Mucosa of descending colon (tissue), 3 donors: ENCODE results near the gene NCAPH2. TPM values are rescaled to one million over a fixed set of nuclear protein-coding genes. Genes with fewer than 3 reads are reported as not detected.

Source experiments
- ATAC-seq: fragments of 200-7000 bp; cut with Tn5 transposase; one replicate; pipeline ENCODE4 v1.9.1; 2020; ENCODE audit warnings: mild to moderate bottlenecking, moderate library complexity
- DNase-seq, 3 donors: peaks; one replicate each; pipeline ENCODE4 v3.0.0-alpha.2; 2020
- H3K36me3 ChIP-seq: fragments of 200-600 bp; one replicate; pipeline ENCODE4 v1.8.0; 2021; ENCODE audit warnings: low read depth, mild to moderate bottlenecking
- H3K4me1 ChIP-seq: fragments of 200-600 bp; one replicate; pipeline ENCODE4 v1.8.0; 2021; ENCODE audit warnings: low read depth, mild to moderate bottlenecking
- H3K4me3 ChIP-seq: fragments of 200-600 bp; one replicate; pipeline ENCODE4 v1.8.0; 2021; ENCODE audit warnings: mild to moderate bottlenecking
- H3K9me3 ChIP-seq: fragments of 200-600 bp; one replicate; pipeline ENCODE4 v1.8.0; 2021; ENCODE audit warnings: mild to moderate bottlenecking
- intact Hi-C, 2 donors: fragments of 100-400 bp; cut with DNase I in 1 of 2; cut with micrococcal nuclease in 1 of 2; formaldehyde crosslinking; loops; one replicate each; pipeline versions ENCODE4 v1.11.0 to v1.11.1; 2022; cut with DNase I, micrococcal nuclease
- total RNA-seq, 3 donors: library from RNA; stranded (reverse); fragmentation: NEBNext Ultra II Directional in 2 of 3; extraction: Animal tissue kit (Norgen Biotek cat#: 25700) in 2 of 3; gene quantifications; one replicate each; pipeline versions ENCODE4 v1.2.1 to v1.2.4, GENCODE V29; 2021 to 2023
- TF ChIP-seq, protein P1 (sequence below): fragments of 200-600 bp; IDR thresholded peaks from one replicate; pipeline ENCODE4 v1.8.0; 2022; ENCODE audit warnings: antibody characterized with exemption, mild to moderate bottlenecking
- donor health status: DM: no; HTN: no; CAD: no; lungs with moderate emphysema.
- donor health status: DM: no; HTN: no; CAD: no.
- donor health status: DM: no; HTN: yes; CAD: no.

Gene NCAPH2
- total RNA-seq, 3 donors from 2014 or later, result 32.1 to 41.2 (median 34.0) TPM

- peaks cover 16% of the 10 kb centered on the region for H3K36me3 ChIP-seq
- TF ChIP-seq, protein P1, sequence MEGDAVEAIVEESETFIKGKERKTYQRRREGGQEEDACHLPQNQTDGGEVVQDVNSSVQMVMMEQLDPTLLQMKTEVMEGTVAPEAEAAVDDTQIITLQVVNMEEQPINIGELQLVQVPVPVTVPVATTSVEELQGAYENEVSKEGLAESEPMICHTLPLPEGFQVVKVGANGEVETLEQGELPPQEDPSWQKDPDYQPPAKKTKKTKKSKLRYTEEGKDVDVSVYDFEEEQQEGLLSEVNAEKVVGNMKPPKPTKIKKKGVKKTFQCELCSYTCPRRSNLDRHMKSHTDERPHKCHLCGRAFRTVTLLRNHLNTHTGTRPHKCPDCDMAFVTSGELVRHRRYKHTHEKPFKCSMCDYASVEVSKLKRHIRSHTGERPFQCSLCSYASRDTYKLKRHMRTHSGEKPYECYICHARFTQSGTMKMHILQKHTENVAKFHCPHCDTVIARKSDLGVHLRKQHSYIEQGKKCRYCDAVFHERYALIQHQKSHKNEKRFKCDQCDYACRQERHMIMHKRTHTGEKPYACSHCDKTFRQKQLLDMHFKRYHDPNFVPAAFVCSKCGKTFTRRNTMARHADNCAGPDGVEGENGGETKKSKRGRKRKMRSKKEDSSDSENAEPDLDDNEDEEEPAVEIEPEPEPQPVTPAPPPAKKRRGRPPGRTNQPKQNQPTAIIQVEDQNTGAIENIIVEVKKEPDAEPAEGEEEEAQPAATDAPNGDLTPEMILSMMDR, result no peak
- ATAC-seq (no peak), DNase-seq (no peak)
- peaks cover 42% of the 10 kb centered on the region for H3K4me1 ChIP-seq
- no peaks in the 10 kb centered on the region for H3K9me3 ChIP-seq
- no peak overlapping the region for H3K4me3 ChIP-seq
- intact Hi-C loops, result no loop called here
Measured at GRCh38 chr22:50467773-50468440, 40.1 kb upstream of the NCAPH2 start.

DNA sequence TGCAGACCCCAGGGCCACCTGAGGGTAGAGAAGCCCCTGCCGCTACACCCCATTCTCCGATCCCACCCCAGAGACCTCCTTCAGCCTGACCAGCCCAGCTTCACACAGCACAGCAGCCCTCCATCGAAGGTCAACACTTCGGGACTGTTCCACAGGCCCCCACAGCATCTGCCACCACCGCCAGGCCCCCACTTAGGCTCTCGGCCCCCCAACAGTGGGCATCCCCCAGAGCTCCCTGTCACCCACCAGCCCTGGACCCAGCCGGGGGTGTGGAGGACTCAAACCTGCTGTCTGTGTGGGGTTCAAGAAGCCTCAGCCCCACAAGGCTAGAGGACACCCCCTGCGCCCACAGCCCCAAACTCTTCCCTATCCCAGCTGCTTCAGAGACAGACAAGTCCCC lies 39.4 kb upstream of the NCAPH2 start:
- TF ChIP-seq, protein P1, result no peak
- Histone ChIP-seq H3K9me3 (no peaks in the 10 kb centered on the region), H3K4me3 (no peak overlapping the region), H3K36me3 (peaks cover 16% of the 10 kb centered on the region), H3K4me1 (peaks cover 49% of the 10 kb centered on the region)
- intact Hi-C loops, result no loop called here
- no peak for DNase-seq
- no peak for ATAC-seq

- no peaks in the 10 kb centered on the region for H3K9me3 ChIP-seq
- ATAC-seq (peak; percentile 85), DNase-seq (peak; percentile 93 to 98 (median 96))
- peaks cover 53% of the 10 kb centered on the region for H3K4me1 ChIP-seq
- TF ChIP-seq, protein P1, result no peak
- H3K36me3 ChIP-seq, result peaks cover 10% of the 10 kb centered on the region
- no peak overlapping the region for H3K4me3 ChIP-seq
- intact Hi-C loops, result no loop called here
Measured at GRCh38 chr22:50469377-50470305, 38.4 kb upstream of the NCAPH2 start.

GRCh38 chr22:50470491-50470890 lies 37.5 kb upstream of the NCAPH2 start:
- intact Hi-C loops, result no loop called here
- Histone ChIP-seq H3K4me1 (peaks cover 56% of the 10 kb centered on the region), H3K4me3 (no peak overlapping the region), H3K36me3 (peaks cover 10% of the 10 kb centered on the region), H3K9me3 (no peaks in the 10 kb centered on the region)
- TF ChIP-seq, protein P1, result no peak
- peak; percentile 64 for ATAC-seq
- DNase-seq, result peak; percentile 64 to 83 (median 72)

DNA sequence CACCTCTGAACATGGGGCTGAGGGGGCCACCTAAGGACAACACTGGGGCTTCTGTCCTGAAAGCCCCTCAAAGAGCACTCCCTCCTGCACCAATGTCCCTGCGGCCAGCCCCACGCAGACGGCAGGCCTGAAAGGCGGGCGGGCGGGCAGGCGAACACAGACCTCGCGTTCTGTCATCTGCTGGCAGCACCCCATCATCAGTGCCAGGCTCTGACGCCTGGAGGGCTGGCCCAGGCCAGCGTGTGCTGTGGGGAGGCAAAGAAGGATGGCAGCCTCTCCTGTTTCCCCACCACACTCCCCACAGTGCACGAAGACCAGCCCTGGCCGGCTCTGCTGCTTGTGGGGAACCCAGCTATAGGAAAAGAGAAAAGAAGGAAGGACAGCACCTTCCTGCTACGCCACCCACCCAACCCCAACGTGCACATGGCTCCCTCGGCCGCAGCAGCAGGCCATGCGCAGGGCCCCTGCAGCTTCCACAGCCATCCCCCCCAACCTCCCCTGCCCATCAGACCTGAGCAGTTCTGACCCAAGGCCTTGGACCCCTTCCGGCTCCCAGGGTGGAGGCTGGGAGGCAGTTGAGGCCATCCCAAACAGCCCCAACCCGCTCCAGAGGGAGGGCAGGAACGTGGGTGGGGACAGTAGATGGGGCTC lies 36.7 kb upstream of the NCAPH2 start:
- Histone ChIP-seq H3K9me3 (no peaks in the 10 kb centered on the region), H3K36me3 (peaks cover 9% of the 10 kb centered on the region), H3K4me3 (no peak overlapping the region), H3K4me1 (peaks cover 56% of the 10 kb centered on the region)
- intact Hi-C loops, result no loop called here
- peak in 1 of 3 donors; percentile 57 for DNase-seq
- TF ChIP-seq, protein P1, result no peak
- ATAC-seq, result no peak
